IMR-90 (cell line): ENCODE results near the gene IL12RB2.

ENCODE experiments used
- CEBPB ChIP-seq: IDR thresholded peaks from 2 replicates; pipeline ENCODE4 v1.6.1; 2012; ENCODE audit warnings: low read depth, low read length, improper control_type of control experiment
- MXI1 ChIP-seq: IDR thresholded peaks from 2 replicates; pipeline ENCODE4 v1.6.1; 2012; ENCODE audit warnings: low read depth, mild to moderate bottlenecking, low read length, moderate library complexity, borderline replicate concordance
- POLR2A ChIP-seq: IDR thresholded peaks from 2 replicates; pipeline ENCODE4 v1.6.1; 2012; ENCODE audit warnings: mild to moderate bottlenecking, low read depth, low read length
- RAD21 ChIP-seq: IDR thresholded peaks from 2 replicates; pipeline ENCODE4 v1.6.1; 2012; ENCODE audit warnings: low read length, improper control_type of control experiment
- RFX5 ChIP-seq: IDR thresholded peaks from 2 replicates; pipeline ENCODE4 v1.8.0; 2012; ENCODE audit warnings: low read depth, mild to moderate bottlenecking, low read length, moderate library complexity
- USF2 ChIP-seq: fragments of 150-350 bp; IDR thresholded peaks from 2 replicates; pipeline ENCODE4 v1.6.1; 2017; ENCODE audit warnings: mild to moderate bottlenecking, antibody characterized with exemption, low read length, low read depth
- TF ChIP-seq, protein P1 (sequence below): conservative IDR thresholded peaks from 2 replicates; pipeline ENCODE4 v1.5.1; 2012; ENCODE audit warnings: mild to moderate bottlenecking, low read depth, low read length, improper control_type of control experiment

GRCh38 chr1:67327864-67328466 is 20.3 kb downstream of the IL12RB2 start:
- TF ChIP-seq, protein P1, sequence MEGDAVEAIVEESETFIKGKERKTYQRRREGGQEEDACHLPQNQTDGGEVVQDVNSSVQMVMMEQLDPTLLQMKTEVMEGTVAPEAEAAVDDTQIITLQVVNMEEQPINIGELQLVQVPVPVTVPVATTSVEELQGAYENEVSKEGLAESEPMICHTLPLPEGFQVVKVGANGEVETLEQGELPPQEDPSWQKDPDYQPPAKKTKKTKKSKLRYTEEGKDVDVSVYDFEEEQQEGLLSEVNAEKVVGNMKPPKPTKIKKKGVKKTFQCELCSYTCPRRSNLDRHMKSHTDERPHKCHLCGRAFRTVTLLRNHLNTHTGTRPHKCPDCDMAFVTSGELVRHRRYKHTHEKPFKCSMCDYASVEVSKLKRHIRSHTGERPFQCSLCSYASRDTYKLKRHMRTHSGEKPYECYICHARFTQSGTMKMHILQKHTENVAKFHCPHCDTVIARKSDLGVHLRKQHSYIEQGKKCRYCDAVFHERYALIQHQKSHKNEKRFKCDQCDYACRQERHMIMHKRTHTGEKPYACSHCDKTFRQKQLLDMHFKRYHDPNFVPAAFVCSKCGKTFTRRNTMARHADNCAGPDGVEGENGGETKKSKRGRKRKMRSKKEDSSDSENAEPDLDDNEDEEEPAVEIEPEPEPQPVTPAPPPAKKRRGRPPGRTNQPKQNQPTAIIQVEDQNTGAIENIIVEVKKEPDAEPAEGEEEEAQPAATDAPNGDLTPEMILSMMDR = no peak
- TF ChIP-seq USF2 (no peak), POLR2A (no peak), RFX5 (no peak), MXI1 (no peak), RAD21 (no peak), CEBPB (no peak)
